HG03280 (cell line): ENCODE measurements around the gene HSD11B2.

ENCODE experiments used
- ATAC-seq: cut with Tn5 transposase; IDR thresholded peaks from one replicate; pipeline ENCODE4 v1.9.1; 2021; ENCODE audit warnings: mild to moderate bottlenecking, moderate library complexity; ENCODE audit not compliant: unreplicated experiment

Gene HSD11B2

DNA sequence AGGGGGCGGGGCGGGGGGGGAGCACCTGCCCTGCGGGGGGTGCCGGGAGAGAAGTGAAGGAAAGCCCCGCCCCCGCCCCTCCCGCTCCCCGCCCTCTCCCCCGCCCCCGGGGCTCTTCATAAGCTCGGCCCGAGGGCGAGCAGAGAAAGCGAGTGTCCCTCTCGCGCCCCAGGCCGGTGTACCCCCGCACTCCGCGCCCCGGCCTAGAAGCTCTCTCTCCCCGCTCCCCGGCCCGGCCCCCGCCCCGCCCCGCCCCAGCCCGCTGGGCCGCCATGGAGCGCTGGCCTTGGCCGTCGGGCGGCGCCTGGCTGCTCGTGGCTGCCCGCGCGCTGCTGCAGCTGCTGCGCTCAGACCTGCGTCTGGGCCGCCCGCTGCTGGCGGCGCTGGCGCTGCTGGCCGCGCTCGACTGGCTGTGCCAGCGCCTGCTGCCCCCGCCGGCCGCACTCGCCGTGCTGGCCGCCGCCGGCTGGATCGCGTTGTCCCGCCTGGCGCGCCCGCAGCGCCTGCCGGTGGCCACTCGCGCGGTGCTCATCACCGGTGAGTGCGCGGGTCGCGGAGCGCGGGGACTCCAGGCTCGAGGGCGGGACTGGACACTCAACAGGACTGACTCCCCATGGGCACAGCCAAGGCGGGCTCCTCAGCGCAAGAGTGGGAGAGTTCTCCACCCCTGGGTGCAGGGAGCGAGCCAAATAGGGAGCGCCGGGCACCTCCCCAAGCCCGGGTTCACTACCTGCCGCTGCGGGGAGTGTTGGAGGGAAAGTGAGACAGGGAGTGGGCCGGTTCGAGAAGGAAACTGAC, at the start of gene HSD11B2:
HSD11B2 (plus strand) TSS at position 145 of the 798 bp plus-strand sequence; CDS start at position 273, 128 bp downstream.
- no peak for ATAC-seq

GRCh38 chr16:67383284-67383683, 47.6 kb upstream of the HSD11B2 start:
- no peak for ATAC-seq

DNA sequence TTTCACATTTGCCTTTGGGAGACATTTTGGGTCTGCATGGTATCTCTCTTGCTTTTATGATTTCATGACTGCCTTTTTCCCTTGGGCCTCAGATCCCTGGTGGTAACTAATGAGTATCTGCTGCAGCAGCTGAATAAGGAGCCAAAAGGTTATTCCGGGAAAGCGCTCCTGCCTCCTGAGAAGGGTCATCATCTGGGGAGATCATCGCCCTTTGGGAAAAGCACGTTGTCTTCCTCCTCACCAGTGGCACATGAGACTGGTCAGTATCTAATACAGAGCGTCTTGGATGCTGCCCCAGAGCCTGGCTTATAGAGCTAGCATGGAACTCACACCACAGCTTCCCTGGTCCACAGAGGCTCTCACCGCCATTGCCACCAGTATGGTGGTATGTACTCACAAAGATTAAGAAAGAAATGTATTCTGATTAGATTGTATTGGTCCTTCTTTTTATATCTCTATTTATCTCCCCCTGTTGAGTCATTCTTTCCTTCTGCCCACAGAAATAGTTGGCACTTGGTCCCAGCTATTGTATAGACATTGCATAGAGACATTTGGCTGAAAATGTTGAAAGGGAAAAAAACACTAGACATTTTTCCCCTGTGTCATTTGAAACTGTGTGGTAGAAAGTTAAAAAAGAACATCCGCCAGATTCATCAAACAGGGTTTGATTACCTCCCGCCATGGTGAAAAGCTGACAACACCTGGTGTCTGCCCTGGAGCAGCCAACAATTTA, 46.0 kb upstream of the HSD11B2 start:
- no peak for ATAC-seq

DNA sequence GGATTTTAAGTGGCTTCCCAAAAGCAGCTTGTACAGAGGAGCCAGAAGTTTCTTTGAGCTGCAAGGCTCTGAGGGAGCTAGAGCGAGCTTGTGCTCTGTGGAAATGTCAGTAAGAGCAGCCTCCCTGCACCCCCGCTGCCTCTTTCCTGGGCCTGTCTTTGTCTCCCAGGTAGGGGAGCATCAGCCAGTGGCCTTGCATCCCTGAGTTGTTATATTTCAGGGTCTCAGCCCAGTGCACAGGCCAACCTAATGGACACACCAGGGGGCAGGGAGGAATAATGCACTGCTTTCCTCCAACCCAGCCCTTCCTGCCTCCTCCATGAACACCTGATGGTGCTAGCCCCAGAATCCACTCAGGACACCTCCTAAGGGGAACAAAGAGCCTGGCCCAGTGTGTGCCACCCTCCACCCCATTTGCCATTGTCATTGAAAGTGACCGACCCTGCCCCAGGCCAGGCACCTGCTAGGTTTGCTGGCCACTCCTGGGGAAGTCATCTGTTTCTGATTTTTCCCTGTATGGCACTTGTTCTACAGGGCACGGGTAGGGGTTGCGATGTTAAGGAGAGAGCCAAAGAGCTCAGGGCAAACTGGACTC, 44.0 kb upstream of the HSD11B2 start:
- no peak for ATAC-seq

DNA sequence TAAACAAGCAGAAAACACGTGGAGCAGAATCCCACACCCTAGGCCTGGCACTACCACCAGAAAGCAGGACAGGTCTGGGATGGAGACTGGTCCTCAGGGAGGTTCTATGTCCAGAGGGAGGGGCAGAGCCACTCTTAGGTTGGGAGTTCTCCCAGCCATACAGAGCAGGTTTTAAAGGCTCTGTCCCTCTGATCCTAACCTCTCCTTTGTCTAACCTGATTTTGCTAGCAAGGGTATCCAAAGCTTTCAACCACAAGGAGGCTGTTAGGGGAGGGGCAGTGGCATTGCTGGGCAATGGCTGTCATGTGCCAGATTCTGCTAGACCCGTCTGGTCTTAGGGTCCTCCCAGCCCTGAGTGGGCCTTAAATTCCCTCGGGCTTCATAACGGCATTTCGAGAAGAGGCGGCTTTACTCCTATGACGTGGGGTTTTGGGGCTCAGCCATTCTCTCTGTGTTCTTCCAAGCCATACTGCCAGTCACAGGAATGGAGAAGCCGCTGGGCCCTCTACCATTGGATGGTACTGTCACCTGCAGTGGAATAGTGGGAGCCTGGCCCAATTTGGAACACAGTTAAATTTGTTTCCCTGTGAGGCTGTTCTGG, 43.3 kb upstream of the HSD11B2 start:
- no peak for ATAC-seq

DNA sequence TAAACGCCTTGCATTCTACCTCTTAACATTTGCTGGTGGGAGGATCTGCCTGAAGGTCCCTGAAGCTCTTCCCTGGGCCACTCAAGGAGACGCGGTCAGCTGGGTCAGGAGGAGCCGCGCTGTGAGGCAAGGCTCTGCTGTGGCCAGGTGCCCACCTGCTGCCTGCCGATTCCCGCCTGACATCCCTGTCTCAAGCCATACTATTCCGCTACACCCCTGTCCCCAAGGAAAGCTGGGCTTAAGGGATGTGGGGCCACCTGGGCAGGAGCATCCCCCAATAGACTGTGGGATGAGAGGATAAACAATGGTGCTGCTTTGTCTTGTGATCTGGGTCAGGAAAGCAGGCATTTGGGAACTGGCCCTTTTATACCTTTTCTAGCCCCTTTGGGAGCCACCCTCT, 42.7 kb upstream of the HSD11B2 start:
- ATAC-seq, result no peak

DNA sequence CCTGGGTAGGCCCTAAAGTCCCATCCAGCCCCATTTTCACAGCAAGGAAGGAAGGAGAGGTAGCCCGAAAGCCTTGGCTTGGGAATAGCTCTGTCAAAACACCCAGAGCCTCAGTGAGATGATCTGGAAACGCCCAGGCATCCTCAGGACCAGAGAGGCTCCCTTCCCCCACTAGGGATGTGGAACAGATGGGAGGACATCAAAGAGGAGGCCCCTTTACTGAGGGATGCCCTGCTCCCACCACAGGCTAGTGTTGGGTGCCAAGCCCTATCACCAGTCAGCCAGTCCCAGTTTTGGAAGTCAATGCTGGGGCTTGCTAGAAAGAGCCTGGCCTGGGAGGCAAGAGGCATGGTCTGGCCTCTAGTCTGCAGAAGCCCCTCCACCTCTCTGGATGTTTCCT, 42.3 kb upstream of the HSD11B2 start:
- no peak for ATAC-seq

DNA sequence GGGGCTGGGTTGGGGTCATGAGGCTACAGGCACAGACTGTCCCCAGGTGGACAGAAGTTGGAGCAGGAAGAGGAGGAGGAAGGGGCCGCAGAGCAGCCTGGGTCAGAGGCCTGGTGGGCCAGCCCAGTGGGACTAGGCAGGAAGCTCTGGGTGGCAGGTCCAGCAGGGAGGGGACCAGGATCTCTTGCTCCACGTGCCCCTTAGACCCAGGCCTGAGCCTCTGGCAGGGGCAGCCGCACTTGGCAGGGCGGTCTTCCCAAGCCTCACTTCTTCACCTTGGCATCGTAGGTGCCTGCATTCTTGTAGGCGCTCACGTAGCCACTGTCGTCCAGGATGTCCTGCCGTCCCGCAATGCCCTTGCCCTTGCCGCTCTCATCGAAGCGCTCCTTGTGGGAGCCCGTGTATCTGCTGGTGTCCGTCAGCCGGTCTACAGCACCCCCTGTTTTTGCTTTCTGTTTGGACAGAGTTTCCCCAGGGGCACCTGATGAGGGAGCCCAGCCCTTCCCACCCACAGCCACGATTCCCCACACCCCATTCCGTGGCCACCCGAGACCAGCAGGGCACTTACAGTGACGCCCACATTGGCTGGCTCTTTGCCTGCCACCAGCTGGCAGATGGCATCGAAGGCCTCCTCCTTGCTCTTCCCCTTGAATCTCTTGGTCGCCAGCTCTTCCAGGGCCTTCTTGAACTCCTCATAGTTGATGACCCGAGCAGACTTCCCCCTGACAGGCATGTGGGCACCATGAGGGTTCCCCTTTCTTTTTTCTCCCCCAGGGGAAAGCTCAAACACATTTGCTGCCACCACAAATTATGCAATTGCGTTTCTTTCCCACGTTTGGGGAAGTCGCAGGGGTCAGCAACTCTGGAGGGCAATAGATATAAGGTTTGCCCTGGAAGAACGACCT, 40.8 kb upstream of the HSD11B2 start:
- no peak for ATAC-seq

GRCh38 chr16:67390816-67391423, 40.0 kb upstream of the HSD11B2 start:
- ATAC-seq, result no peak

GRCh38 chr16:67391424-67392300, 39.3 kb upstream of the HSD11B2 start:
- no peak for ATAC-seq

DNA sequence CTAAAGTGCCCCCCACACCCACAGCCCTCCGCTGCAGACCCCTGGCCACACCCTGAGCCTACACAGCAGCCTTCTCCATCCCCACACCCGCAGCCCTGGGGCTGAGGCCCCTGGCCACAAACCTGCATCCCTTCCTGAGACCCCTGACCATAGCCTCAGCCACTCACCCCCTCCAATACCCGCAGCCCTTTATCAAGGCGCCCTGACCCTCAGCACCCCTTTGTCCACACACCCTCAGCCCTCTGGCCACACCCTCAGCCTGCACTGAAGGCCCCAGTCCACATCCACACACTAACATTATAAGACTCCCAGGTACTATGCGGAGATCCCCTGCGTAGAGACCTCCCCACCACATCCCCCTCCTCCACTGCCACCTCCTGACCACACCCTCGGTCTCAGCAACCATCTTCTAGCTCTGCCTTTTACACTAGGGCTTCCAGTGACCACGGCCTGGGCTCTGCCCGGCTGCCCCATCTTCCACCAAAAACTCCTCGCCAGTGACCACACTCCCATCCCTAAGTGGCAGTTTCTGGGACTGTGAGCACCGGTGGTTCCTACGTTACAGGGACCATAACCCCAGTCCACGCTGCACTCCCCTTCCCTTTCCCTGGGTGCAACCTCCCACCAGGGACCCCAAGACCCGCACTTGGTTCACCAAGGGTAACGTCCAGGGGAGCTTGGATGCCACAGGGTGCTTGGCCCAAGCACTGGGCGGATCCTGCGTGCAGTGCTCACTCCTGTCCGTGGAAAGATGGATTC, 38.4 kb upstream of the HSD11B2 start:
- no peak for ATAC-seq

- no peak for ATAC-seq
Observed at GRCh38 chr16:67393111-67393787, 37.7 kb upstream of the HSD11B2 start, which contains the start of gene TPPP3. Gene TPPP3 (minus strand): TSS chr16:67393498. CDS start chr16:67391111, 2,387 bp downstream.

- ATAC-seq, result no peak
Observed at GRCh38 chr16:67393788-67394154, 37.1 kb upstream of the HSD11B2 start.

DNA sequence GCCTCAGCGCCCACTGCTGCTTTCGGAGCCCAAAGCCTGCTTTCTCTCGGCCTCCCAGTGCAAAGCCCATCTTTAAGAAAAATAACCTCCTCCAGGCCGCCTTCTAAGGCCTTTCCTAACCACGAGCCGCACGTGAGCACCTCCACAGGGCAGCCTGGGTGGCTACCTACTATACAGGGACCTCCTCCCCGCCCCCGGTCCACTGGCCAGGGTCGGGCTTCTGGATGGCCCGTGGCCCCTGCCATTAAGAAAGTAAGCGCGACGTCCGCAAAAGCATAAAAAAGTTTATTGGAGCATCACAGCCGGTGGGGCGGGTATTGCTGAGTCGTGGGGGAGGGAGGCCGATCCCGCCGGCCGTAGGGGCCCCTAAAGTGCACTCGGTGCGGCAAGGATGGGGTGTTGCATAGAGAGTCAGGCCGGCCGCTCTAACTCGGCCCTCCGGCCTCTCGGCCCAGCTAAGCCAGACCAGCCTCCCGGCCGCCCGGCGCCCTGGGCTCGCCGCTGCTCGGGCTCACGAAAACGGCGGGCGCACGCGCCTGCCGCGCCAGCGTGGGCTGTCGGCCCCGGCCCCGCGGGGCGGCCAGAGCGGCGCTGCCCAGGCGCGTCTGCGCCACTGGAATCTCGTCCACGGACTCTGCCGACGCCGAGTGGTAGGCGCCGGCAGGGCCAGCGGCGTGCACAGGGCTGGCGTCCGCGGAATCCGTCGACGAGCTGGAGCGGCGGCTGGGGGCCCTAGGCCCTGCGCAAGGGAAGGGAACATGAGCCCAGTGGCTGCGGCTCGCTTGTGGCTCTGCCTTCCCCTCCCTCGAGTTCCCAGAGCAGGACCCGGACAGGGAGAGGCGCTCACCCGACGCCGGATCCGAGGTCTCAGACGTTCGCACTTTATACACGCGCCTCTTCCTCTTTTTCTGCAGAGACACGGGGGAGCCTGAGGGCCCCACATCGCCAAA, 36.5 kb upstream of the HSD11B2 start:
- ATAC-seq, result no peak

GRCh38 chr16:67395105-67395457, 35.8 kb upstream of the HSD11B2 start:
- no peak for ATAC-seq

DNA sequence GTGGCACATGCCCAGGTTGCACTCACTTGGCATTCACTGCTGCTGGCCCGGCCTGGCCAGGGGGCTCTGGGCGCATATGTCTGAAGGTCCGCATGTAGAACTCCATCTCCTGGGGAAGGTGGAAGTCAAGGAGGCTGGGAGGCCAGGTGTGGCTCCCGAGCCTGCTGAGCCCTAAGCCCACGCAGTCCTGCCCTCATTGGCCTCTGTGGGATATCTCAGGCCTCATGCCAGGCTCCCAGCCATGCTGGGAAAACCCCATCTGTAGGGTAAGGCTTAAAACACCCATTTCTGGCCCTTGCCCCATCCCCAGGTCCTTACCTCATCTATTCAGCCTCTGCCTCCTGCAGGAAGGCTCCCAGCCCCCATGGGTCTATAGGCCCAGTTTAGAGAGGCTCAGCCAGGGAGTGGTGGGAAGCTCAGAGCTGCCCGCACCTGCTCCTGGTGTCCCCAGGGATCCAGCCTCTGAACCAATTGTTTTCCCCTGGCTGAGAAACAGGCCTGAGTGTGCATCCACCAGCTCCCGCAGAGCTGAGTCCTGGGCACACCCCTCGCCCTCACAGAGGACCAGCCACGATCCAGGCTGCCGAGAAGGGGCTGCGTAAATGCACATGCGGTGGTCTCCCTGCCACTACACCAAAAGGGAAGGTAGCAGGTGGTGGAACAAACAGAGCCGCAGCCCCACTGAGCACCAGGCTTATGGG, 35.3 kb upstream of the HSD11B2 start:
- no peak for ATAC-seq
